ENCODE results near the gene SERPINE1.
"Not testable (repeated sequence)": the region's sequence is repeated elsewhere in the genome, so short reads cannot be mapped to it uniquely, and the experiment has no call there.

SERPINE1 gene

GRCh38 chr7:101116898-101117297 lies 10.0 kb upstream of the SERPINE1 start:
- no peak overlapping the region for H3K4me3 ChIP-seq (ENCODE audit: low read depth in 1 of 2, low read length in 2 of 2)
- no peaks in the 10 kb centered on the region for H3K27me3 ChIP-seq (ENCODE audit: control insufficient read depth in 1 of 2, insufficient read depth in 2 of 2, low read length in 2 of 2)
- H3K36me3 ChIP-seq (ENCODE audit: insufficient read depth, low read length): no peaks in the 10 kb centered on the region
- no peaks in the 10 kb centered on the region for H3K9me3 ChIP-seq (ENCODE audit: low read length)
- peaks cover 3% of the 10 kb centered on the region for H3K4me1 ChIP-seq (ENCODE audit: insufficient read depth, low read length)
- no peak overlapping the region for H3K27ac ChIP-seq (ENCODE audit: low read depth, low read length)
- no peak overlapping the region for H3K9ac ChIP-seq (ENCODE audit: low read length)

- H3K9ac ChIP-seq (ENCODE audit: low read length): no peak overlapping the region
- no peak overlapping the region for H3K27ac ChIP-seq (ENCODE audit: low read depth, low read length)
- no peaks in the 10 kb centered on the region for H3K36me3 ChIP-seq (ENCODE audit: insufficient read depth, low read length)
- H3K9me3 ChIP-seq (ENCODE audit: low read length): no peaks in the 10 kb centered on the region
- H3K4me3 ChIP-seq (ENCODE audit: low read depth in 1 of 2, low read length in 2 of 2): no peak overlapping the region
- no peaks in the 10 kb centered on the region for H3K27me3 ChIP-seq (ENCODE audit: control insufficient read depth in 1 of 2, insufficient read depth in 2 of 2, low read length in 2 of 2)
- peaks cover 12% of the 10 kb centered on the region for H3K4me1 ChIP-seq (ENCODE audit: insufficient read depth, low read length)
Observed at GRCh38 chr7:101118856-101119255, 8.0 kb upstream of the SERPINE1 start.

GRCh38 chr7:101119876-101120275 lies 7.0 kb upstream of the SERPINE1 start:
- Histone ChIP-seq H3K4me3 (ENCODE audit: low read depth in 1 of 2, low read length in 2 of 2) (no peak overlapping the region), H3K36me3 (ENCODE audit: insufficient read depth, low read length) (no peaks in the 10 kb centered on the region), H3K27me3 (ENCODE audit: control insufficient read depth in 1 of 2, insufficient read depth in 2 of 2, low read length in 2 of 2) (no peaks in the 10 kb centered on the region), H3K9me3 (ENCODE audit: low read length) (no peaks in the 10 kb centered on the region), H3K9ac (ENCODE audit: low read length) (no peak overlapping the region), H3K4me1 (ENCODE audit: insufficient read depth, low read length) (peaks cover 17% of the 10 kb centered on the region), H3K27ac (ENCODE audit: low read depth, low read length) (no peak overlapping the region)

GRCh38 chr7:101120315-101120714 lies 6.6 kb upstream of the SERPINE1 start:
- peaks cover 19% of the 10 kb centered on the region for H3K4me1 ChIP-seq (ENCODE audit: insufficient read depth, low read length)
- H3K36me3 ChIP-seq (ENCODE audit: insufficient read depth, low read length): no peaks in the 10 kb centered on the region
- H3K4me3 ChIP-seq (ENCODE audit: low read depth in 1 of 2, low read length in 2 of 2): no peak overlapping the region
- H3K27ac ChIP-seq (ENCODE audit: low read depth, low read length): no peak overlapping the region
- H3K9ac ChIP-seq (ENCODE audit: low read length): no peak overlapping the region
- no peaks in the 10 kb centered on the region for H3K27me3 ChIP-seq (ENCODE audit: control insufficient read depth in 1 of 2, insufficient read depth in 2 of 2, low read length in 2 of 2)
- H3K9me3 ChIP-seq (ENCODE audit: low read length): no peaks in the 10 kb centered on the region

DNA sequence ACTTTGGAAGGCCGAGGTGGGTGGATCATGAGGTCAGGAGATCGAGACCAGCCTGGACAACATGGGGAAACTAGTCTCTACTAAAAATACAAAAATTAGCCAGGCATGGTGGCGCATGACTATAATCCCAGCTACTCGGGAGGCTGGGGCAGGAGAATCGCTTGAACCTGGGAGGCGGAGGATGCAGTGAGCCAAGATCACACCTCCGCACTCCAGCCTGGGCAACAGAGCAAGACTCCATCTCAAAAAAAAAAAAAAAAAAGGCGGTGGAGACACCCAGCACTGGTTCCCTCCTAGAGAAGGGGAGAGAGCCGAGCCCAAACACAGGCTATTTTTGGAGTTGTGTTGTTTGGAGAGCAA lies 5.3 kb upstream of the SERPINE1 start:
- Histone ChIP-seq H3K4me1 (ENCODE audit: insufficient read depth, low read length) (peaks cover 26% of the 10 kb centered on the region), H3K9ac (ENCODE audit: low read length) (peak overlapping the region; percentile 72), H3K4me3 (ENCODE audit: low read depth in 1 of 2, low read length in 2 of 2) (peak overlapping the region in 1 of 2 donors; percentile 61), H3K27ac (ENCODE audit: low read depth, low read length) (peak overlapping the region; percentile 5)
- H3K36me3 ChIP-seq (ENCODE audit: insufficient read depth, low read length); H3K9me3 ChIP-seq (ENCODE audit: low read length); H3K27me3 ChIP-seq (ENCODE audit: control insufficient read depth in 1 of 2, insufficient read depth in 2 of 2, low read length in 2 of 2): not testable (repeated sequence)

GRCh38 chr7:101121991-101122932 lies 4.6 kb upstream of the SERPINE1 start:
- Histone ChIP-seq H3K27ac (ENCODE audit: low read depth, low read length) (peak overlapping the region; percentile 5), H3K9ac (ENCODE audit: low read length) (peak overlapping the region; percentile 72), H3K27me3 (ENCODE audit: control insufficient read depth in 1 of 2, insufficient read depth in 2 of 2, low read length in 2 of 2) (no peaks in the 10 kb centered on the region), H3K4me1 (ENCODE audit: insufficient read depth, low read length) (peaks cover 33% of the 10 kb centered on the region), H3K36me3 (ENCODE audit: insufficient read depth, low read length) (no peaks in the 10 kb centered on the region), H3K9me3 (ENCODE audit: low read length) (no peaks in the 10 kb centered on the region), H3K4me3 (ENCODE audit: low read depth in 1 of 2, low read length in 2 of 2) (peak overlapping the region; percentile 28 to 61)

- Histone ChIP-seq H3K27ac (ENCODE audit: low read depth, low read length) (no peak overlapping the region), H3K4me3 (ENCODE audit: low read depth in 1 of 2, low read length in 2 of 2) (peak overlapping the region in 1 of 2 donors; percentile 61), H3K4me1 (ENCODE audit: insufficient read depth, low read length) (peaks cover 34% of the 10 kb centered on the region), H3K9me3 (ENCODE audit: low read length) (no peaks in the 10 kb centered on the region), H3K36me3 (ENCODE audit: insufficient read depth, low read length) (no peaks in the 10 kb centered on the region), H3K9ac (ENCODE audit: low read length) (no peak overlapping the region), H3K27me3 (ENCODE audit: control insufficient read depth in 1 of 2, insufficient read depth in 2 of 2, low read length in 2 of 2) (no peaks in the 10 kb centered on the region)
Observed at GRCh38 chr7:101122933-101123702, 3.8 kb upstream of the SERPINE1 start.

- Histone ChIP-seq H3K9me3 (ENCODE audit: low read length) (no peaks in the 10 kb centered on the region), H3K27me3 (ENCODE audit: control insufficient read depth in 1 of 2, insufficient read depth in 2 of 2, low read length in 2 of 2) (no peaks in the 10 kb centered on the region), H3K36me3 (ENCODE audit: insufficient read depth, low read length) (no peaks in the 10 kb centered on the region), H3K9ac (ENCODE audit: low read length) (no peak overlapping the region), H3K4me1 (ENCODE audit: insufficient read depth, low read length) (peaks cover 34% of the 10 kb centered on the region), H3K27ac (ENCODE audit: low read depth, low read length) (no peak overlapping the region), H3K4me3 (ENCODE audit: low read depth in 1 of 2, low read length in 2 of 2) (no peak overlapping the region)
Observed at GRCh38 chr7:101123703-101124068, 3.2 kb upstream of the SERPINE1 start.

DNA sequence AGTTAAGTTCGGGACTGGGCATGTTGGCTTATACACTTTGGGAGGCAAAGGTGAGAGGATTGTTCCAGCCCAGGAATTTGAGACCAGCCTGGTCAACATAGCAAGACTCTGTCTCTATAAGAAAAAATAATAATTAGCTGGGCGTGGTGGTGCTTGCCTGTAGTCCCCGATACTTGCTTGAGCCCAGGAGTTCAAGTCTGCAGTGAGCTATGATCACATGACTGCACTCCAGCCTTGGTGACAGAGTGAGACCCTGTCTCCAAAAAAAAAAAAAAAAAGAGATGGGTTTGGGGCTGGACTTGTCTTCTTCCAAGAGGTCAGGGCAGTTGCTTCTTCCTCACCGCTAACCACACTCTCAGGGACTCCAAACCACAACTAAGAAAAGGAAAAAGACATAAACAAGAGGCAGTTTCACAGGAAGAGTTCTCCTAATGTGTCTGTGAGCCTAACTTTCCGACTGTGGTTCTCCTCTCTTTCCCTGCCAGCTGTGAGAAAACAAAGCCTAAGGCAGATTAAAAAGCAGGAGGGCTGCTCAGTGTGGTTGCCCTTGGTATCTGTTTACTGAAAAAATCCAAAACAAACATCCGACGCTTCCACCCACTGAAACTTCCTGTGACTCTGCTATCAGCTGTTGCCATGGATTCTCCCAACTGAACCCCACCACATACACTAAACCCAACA lies 2.4 kb upstream of the SERPINE1 start:
- no peak overlapping the region for H3K9ac ChIP-seq (ENCODE audit: low read length)
- no peaks in the 10 kb centered on the region for H3K36me3 ChIP-seq (ENCODE audit: insufficient read depth, low read length)
- H3K27me3 ChIP-seq (ENCODE audit: control insufficient read depth in 1 of 2, insufficient read depth in 2 of 2, low read length in 2 of 2): no peaks in the 10 kb centered on the region
- no peak overlapping the region for H3K4me3 ChIP-seq (ENCODE audit: low read depth in 1 of 2, low read length in 2 of 2)
- no peak overlapping the region for H3K27ac ChIP-seq (ENCODE audit: low read depth, low read length)
- peaks cover 34% of the 10 kb centered on the region for H3K4me1 ChIP-seq (ENCODE audit: insufficient read depth, low read length)
- no peaks in the 10 kb centered on the region for H3K9me3 ChIP-seq (ENCODE audit: low read length)

DNA sequence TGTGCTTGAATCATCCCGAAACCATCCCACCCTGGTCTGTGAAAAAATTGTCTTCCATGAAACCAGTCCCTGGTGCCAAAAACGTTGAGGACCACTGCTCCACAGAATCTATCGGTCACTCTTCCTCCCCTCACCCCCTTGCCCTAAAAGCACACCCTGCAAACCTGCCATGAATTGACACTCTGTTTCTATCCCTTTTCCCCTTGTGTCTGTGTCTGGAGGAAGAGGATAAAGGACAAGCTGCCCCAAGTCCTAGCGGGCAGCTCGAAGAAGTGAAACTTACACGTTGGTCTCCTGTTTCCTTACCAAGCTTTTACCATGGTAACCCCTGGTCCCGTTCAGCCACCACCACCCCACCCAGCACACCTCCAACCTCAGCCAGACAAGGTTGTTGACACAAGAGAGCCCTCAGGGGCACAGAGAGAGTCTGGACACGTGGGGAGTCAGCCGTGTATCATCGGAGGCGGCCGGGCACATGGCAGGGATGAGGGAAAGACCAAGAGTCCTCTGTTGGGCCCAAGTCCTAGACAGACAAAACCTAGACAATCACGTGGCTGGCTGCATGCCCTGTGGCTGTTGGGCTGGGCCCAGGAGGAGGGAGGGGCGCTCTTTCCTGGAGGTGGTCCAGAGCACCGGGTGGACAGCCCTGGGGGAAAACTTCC lies 784 bp upstream of the SERPINE1 start:
- Histone ChIP-seq H3K36me3 (ENCODE audit: insufficient read depth, low read length) (no peaks in the 10 kb centered on the region), H3K27me3 (ENCODE audit: control insufficient read depth in 1 of 2, insufficient read depth in 2 of 2, low read length in 2 of 2) (no peaks in the 10 kb centered on the region), H3K4me1 (ENCODE audit: insufficient read depth, low read length) (peaks cover 34% of the 10 kb centered on the region), H3K4me3 (ENCODE audit: low read depth in 1 of 2, low read length in 2 of 2) (peak overlapping the region in 1 of 2 donors; percentile 41), H3K9ac (ENCODE audit: low read length) (no peak overlapping the region), H3K27ac (ENCODE audit: low read depth, low read length) (no peak overlapping the region), H3K9me3 (ENCODE audit: low read length) (no peaks in the 10 kb centered on the region)

All from muscle layer of colon (tissue), 2 donors.